NOMO-1 treated with DMSO at 0.1 percent for 48 hours (cell line): ENCODE measurements around the gene STRN.
"Not testable (repeated sequence)": the region's sequence is repeated elsewhere in the genome, so short reads cannot be mapped to it uniquely, and the experiment has no call there.

ENCODE experiments used
- DNase-seq: peaks from one replicate; lab custom pipeline; 2025; ENCODE audit not compliant: unreplicated experiment; lab: John Stamatoyannopoulos, UW

The STRN gene

DNA sequence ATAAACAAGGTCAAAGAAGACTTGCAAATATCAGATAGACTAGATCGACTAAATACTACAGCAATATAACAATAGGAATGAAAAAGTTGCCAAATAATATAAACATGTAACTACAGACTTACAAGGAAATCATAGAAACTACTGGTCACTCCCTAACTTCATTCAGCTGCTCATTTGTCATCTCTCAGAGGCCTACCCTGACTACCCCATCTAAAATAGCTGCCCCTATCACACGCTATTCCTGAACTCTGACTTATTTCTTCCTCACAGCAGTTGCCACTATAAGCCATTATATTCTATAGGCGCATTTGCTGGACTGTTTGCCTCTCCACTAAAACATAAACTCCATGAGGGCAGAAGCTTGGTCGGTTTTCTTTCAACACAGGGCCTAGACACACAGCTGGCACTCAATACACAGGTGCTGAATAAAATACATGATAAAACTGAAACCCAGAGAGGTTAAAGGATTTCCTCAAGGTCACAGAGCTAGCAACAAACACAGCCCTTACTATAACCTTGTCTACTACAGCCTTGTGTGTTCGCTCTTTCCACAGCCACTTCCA is 1.8 kb downstream of the STRN start:
- no peak for DNase-seq

GRCh38 chr2:36963734-36964133 is 2.6 kb downstream of the STRN start:
- no peak for DNase-seq

GRCh38 chr2:36963106-36963505 is 3.2 kb downstream of the STRN start:
- no peak for DNase-seq

- DNase-seq = no peak
Observed at GRCh38 chr2:36960773-36961172, 5.6 kb downstream of the STRN start.

DNA sequence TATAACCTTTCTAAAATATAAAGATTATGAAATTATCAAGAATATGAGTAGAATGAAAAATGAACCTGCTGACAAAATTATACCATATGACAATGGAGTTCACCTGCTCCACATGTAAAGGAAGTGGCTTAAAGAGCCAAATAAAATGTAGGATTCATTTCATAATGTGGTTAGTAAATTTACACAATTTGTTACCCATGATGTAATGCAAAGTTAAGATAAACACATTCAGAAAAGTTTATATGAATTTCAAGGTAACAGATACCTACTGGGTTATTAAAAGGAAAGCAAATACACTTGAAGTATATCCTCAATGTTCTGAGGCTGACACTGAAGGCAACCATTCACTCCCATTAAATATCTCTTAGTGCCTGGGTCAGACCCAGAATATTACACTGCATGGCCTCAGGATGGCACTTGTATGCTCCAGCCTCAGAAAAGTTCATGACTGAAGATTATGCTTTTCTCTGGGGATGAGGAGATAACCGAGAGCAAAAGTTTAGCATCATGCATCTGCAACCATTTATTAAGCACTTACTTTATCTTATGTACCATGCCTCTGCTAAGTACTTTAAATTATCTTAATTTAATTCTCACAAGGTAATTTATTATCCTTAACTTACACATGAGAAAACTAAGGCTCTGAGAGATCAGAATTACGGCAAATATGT is 6.2 kb downstream of the STRN start:
- DNase-seq = no peak

DNA sequence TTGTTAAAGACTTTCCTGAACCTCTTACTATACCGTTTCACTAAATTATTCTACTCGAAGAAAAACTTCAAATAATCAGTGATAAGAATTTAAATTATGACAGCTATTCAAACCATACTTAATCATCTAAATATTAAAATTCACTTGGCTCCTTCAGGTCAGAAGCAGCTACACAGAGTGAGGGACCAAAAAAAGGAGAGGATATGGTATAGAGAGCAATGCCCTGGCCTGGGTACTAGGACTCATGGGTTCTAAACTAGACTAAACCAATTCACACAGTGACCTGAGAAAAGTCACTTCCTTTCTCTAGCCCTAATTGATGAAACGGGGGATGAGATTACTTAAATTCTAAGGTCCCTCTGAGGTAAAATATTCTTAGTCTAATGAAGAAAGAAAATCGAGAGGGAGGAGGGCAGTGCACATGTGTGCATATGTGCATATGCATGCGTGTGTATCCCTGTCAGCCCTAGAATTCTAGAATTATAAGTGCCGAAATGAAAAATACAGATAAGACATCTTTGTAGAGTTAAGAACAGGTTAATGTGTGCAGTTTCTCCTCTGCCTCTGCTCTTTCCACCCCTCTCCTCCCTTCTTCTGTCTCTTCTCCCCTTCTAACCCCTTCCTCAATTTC is 11.2 kb downstream of the STRN start:
- DNase-seq = no peak

GRCh38 chr2:36952748-36953197 is 13.6 kb downstream of the STRN start:
- no peak for DNase-seq

GRCh38 chr2:36951574-36951973 is 14.8 kb downstream of the STRN start:
- DNase-seq = no peak

- no peak for DNase-seq
Observed at GRCh38 chr2:36951027-36951518, 15.3 kb downstream of the STRN start.

DNA sequence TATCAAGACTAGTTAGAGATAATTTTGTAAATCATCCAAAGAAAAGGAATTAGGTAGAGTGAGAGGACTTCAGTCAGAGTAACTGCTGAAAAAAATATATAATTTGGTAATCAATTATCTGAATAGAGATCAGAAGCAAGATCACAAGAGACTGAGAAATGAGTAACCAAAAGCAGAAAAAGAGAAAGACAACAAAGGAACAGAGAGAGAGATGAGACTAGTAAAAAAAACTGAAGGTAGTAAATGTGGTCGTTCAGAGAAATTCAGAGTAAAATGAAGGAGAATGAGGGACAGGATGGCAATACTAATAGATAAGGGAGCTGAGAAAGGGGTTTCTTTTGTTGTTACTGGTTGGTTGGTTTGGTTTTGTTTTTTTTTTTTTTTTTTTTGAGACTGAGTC is 16.5 kb downstream of the STRN start:
- DNase-seq = no peak

GRCh38 chr2:36945240-36945639 is 21.1 kb downstream of the STRN start:
- not testable (repeated sequence) for DNase-seq

- DNase-seq = no peak
Observed at GRCh38 chr2:36941867-36942266, 24.5 kb downstream of the STRN start.

DNA sequence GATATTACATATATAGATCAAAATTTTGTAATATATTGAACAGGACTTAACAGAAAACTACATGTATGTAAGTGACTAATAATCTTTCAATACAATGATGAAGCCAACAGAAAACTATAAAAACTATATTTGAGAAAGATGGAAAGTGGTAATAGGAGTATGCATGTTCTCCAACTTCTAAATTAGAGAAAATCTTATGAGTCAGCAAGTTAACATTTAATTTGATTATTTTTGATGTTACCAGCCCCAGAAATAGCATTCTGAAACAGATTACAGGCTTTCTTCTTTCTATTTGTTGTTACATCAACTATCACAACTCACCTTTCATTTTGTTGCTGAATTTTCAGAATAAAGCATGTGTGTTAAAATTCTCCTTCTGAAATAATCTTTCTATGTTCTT is 29.8 kb downstream of the STRN start:
- DNase-seq = not testable (repeated sequence)

DNA sequence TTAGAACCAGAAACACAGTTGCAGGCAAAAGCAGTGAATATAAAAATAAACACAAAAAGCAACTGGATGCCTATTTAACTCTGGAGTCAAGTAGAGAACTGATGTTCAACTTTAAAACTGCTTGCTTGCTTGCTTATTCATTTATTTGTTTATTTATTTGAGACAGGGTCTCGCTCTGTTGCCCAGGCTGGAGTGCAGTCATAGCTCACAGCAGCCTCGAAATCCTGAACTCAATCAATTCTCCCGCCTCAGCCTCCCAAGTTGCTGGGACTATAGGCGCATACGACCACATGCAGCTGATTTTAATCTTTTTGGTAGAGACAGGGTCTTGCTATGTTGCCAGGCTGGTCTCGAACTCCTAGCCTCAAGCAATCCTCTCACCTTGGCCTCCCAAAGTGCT is 34.6 kb downstream of the STRN start:
- not testable (repeated sequence) for DNase-seq

GRCh38 chr2:36930787-36931410 is 35.4 kb downstream of the STRN start:
- DNase-seq = not testable (repeated sequence)

- DNase-seq = not testable (repeated sequence)
Observed at GRCh38 chr2:36926175-36927132, 39.9 kb downstream of the STRN start.

DNA sequence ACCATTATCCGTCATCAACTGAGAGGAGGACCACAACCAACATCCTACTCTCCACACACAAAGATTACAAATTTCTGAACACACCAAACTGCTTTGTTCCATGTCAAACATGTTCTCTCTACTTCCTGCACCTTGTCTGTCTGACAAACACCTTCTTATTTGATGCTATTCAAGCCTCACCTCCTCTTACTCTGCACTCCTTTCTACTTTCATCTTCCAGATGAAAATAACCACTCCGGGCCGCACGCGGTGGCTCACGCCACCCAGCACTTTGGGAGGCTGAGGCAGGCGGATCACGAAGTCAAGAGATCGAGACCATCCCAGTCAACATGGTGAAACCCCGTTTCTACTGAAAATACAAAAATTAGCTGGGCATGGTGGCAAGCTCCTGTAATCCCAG is 43.7 kb downstream of the STRN start:
- DNase-seq = not testable (repeated sequence)

DNA sequence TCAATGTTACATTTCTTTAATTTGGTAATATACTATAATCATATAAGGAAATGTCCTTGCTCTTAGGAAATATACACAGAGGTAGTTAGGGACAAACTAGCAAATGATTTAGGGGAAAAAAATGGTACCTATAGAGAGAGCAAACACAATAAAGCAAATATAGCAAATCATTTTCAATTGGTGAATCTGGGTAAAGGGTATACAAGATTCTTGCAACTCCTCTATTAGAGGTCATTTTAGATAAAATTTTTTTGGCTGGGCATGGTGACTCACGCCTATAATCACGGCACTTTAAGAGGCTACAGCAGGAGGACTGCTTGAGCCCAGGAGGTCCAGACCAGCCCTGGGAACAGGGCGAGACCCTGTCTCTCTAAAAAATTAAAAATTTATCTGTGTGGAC is 44.4 kb downstream of the STRN start:
- no peak for DNase-seq

DNA sequence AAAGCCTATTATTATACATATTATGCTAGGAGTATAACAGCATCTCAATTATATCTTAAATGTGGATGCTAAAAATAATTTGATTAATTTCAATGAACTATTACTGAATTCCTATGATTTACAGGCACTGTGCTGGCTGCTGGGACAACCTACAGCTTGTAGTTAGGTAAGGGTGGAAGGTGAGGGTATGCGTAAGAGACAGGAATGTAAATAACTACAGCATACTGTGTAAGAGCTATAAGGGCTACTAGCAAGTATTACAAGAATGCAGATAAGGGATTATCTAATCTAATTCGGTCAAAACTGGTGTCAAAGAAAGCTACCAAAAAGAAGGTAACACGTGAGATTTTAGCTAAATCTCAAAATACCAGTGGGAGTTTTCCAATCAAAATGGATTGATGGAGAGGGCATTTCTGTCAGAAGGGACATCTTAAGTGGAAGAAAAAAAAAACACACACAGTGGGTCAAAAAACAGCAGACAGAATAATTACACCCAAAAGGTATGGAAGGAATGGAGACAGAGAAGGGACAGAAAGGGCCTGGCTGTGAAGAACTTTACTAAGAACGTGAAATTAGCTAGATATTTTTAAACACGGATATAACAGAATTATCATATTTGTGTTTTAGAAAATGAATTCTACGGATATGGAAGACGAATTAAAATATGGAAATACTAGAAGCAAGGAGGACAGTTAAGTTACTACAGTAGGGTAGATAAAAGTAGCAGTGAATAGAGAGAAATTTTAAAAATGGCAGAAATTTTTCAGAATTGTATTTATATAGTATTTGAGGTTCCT is 47.1 kb downstream of the STRN start:
- no peak for DNase-seq

DNA sequence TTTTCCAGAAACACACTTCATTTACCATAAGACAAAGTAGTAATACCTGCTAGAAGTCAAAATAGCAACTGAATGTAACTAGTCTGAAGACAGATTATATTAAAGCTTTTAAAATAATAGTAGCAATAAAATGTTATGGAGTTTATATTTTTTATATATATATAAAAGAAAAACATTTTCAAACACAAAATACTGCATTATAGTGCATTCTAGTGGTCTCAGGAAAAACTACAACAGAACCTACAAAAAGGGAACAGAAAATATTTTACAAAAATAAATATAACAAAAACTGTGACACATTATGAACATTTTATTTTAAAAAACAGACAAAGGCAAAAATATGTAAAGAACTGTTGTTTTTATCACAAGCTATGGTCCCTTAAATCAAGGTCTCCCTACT is 48.0 kb downstream of the STRN start:
- DNase-seq = no peak
